Right lung (tissue), 5 donors: Measurements from ENCODE around the gene ALDH3A1. TPM values are rescaled to one million over a fixed set of nuclear protein-coding genes. Genes with fewer than 3 reads are reported as not detected.
A peak's percentile ranks its signal among the peaks of the same experiment; 100 is the strongest.

Source experiments
- DNase-seq, 2 donors: peaks; one replicate each; pipeline ENCODE4 v3.0.0-alpha.2; 2013
- polyA plus RNA-seq, 5 donors: library from polyadenylated mRNA; unstranded; fragments of 120-200 nt; gene quantifications; one replicate each; pipeline versions ENCODE4 v1.2.1 to v1.2.3, GENCODE V29; 2013; ENCODE audit warnings: inconsistent platforms in 1 of 5, low replicate concordance in 1 of 5; ENCODE audit not compliant: insufficient read length in 5 of 5, insufficient read depth in 1 of 5

Gene ALDH3A1
- polyA plus RNA-seq, 5 donors = 0.34 to 0.67 (median 0.39) TPM

DNA sequence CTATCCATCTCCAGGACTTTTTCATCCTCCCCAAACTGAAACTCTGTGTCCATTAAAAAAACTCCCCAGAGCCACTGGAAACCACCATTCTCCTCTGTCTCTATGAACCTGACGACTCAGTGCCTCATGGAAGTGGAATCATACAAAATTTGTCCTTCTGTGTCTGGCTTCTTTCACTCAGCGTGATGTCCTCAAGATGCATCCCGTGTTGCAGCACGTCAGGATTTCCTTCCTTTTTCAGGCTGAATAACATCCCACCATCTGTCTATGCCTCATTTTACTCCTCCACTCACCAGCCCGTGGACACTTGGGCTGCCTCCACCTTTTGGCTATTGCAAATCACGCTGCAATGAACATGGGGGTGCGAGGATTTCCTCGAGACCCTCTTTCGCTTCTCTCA, 12.6 kb upstream of the ALDH3A1 start:
- no peak for DNase-seq

DNA sequence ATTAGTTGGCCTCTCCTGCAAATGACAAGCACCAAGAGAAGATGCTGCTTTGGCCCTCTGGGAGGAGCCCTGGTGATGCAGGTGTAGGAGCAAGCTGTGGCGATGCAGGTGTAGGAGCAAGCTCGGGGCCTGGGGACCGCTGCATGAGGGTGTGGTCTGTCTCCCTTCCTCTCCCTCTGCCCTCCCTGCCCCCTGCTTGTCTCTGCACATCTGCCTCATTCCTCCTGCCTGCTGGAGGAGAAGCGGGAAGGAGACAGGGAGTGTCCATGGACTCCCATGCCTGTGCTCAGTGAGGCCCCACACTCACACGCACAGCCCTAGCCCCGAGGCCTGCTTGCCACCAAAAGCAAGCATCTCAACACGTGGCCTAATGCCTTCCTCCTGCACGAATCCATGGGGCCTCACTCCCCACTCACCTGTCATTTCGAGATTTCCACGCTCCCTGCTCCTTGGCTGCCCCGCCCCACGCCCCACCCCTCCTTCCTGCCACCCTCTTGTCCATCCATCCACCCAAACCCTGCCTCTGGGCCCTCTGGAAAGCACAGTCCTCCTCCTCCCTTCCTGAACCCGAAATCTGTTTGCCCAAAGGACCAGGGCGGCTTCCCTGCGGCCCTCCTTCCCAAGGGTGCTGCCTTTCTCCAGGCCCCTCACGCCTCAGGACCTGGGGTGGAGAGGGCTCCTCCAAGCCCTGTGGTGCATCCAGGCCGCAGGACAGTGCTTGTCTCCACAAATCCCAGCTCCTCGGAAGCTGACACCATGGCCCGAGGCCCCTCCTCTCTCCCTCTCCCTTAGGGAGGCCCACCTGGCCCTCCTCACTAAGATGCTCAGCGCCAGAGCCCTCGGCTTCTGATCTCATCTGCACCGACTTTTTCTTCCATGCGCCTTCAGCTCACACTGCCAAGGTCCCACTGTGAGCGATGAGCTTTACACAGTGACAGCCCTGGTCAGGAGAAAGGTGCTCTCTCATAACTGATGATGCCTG, 11.8 kb upstream of the ALDH3A1 start:
- DNase-seq = no peak

DNA sequence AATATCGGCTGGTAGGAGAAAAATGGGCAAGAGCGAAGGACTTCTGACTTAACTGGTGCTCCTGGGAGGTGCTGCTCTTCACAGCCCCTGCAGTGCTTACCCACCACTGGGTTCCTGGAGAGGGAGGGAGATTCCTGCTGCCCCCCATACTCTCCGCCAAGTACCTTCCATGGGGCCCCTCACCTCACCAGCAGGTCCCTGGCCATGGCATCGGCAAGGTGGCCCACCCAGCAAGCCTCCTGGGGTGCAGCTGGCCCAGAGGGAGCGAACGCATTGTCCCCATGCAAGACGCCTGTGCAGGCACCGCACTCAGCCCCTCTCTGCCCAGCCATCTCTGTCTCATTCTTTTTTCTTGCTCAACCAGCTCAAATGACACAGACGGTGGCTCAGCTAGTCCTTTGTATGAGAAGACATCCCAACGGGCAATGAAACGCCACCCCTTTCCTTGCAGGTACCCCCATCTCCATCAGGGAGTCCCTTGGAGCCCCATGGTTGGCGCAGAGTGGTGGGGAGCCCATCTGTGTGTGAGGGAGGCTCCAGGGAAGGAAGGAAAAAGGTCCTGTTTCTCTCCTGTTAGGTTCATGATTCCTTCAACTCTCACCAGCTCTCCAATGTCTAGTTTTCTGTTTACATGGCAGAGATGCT, 9.6 kb upstream of the ALDH3A1 start:
- no peak for DNase-seq

DNA sequence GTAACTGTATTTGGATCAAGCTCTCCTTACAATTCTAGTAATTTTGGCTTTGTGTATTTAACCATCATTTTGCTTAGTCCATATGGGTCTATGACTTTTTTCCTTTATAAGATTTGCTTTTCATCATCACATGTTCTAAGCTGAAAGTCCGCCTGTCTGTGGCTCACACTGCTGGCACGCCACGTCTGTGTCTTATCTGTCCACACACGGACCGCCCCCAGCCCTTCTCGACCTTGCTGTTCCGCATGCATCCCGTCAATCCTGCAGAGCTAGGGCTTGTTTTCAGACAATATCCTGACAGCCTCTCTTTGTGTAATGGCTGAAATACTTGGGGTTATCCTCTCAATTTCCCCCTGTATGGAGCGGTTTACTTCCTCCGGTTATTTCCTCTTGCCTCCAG, 8.4 kb upstream of the ALDH3A1 start:
- DNase-seq = no peak

DNA sequence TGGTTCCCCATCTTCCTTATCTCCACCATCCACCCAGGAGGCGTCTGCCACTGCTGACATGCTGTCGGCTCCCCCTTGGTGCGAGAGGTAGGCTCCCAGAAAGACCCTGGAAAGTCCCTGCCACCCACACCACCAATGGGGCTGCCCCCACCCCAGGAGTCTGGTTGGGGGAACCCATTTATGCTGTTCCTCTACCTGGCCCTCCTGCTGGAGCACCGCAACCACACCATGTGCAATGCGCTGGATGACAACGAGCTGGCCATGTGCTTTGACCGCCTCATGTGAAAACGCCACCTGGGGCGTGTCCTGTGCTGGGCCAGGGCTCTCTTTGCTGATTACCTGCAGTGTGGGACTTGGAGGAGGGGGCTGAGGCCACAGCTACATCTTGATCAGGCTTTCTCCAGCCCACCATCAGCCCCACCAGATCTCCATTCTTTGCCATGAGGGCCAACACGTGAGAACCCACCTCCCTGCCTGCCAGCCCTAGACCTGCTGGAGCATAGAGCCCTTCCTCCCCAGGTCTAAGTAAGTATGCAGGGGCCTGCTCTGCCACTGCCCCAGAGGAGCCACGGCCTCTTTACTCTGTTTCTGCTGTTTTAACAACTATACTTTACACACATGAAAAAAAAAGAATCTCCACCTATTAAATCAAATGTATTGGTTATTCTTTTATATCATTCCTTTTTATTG, 7.9 kb upstream of the ALDH3A1 start:
- DNase-seq = no peak

DNA sequence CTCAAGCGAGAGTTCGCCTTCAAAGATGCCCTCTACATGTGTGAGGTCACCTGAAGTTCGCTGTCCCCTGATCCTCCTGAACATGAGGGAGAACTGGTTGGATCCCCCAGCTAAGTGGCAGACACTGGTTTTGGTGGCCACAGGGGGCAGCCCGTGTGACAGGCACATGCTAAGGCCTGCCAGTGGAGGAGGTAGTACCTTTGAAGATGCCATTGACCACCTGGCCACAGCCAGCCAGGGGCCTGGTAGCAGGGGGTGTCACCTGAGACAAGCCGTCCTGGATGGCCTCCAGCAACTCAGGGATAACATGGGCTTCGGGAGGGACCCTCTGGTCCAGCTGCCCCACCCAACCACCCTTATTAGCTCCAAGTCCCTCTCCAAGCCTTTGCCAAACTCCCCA, 7.3 kb upstream of the ALDH3A1 start:
- DNase-seq = no peak

DNA sequence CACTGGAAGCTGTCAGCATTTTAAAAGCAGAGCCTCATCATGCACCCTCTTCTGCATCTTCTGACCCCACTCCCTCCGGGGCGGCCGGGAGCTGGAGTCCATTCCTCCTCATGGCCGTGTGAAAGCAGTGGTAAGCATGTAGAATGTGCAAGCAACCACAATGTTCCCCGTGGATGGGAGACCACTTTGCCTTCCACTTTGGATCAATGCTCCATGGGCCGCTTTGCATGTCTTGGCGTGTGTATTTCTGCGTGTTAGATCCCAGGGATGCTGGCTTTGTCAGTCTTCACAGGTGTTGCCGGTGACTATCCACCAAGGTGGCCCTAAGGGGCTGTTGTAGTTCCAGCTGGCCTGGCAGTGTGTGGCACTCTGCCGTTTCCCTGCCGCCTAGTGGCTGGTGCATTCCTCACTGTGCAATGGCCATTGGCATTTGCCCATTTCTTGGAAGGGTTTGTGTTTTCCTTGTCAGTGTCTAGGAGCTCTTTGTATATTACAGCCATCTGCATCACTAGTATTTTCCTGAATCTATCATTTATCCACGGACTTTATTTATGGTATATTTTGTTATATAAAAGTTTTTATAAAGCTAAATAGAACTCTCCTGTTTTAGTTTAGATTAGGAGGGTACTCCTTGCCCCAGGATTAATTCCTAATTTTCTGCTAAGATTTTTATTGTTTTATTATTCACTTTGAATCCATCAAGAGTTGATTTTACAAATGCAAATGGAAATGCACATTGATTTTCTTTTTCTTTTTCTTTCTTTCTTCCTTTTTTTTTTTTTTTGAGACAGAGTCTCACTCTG, 5.8 kb upstream of the ALDH3A1 start:
- DNase-seq = no peak

DNA sequence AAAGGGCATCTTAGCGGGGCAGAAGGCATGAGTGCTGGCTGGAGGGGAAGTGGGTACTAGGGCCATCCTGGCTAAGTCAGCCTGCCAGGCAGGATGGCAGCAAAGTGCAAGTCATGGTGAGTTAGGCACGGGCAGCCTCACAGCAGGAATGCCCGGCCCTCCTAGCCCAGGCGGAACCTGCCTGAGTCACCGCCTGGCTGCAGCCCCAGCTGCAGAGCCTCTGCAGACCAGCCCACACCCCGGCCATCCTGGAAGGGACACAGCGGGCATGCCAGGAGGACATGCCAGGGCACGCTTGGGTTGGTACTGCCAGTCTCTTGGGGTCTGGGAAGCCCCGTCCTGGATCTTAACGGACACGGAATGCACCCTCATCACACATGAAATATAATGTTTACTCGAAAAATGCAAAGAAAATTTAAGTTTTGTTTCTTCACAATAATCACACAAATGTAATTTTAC, 5.0 kb upstream of the ALDH3A1 start:
- DNase-seq = no peak

DNA sequence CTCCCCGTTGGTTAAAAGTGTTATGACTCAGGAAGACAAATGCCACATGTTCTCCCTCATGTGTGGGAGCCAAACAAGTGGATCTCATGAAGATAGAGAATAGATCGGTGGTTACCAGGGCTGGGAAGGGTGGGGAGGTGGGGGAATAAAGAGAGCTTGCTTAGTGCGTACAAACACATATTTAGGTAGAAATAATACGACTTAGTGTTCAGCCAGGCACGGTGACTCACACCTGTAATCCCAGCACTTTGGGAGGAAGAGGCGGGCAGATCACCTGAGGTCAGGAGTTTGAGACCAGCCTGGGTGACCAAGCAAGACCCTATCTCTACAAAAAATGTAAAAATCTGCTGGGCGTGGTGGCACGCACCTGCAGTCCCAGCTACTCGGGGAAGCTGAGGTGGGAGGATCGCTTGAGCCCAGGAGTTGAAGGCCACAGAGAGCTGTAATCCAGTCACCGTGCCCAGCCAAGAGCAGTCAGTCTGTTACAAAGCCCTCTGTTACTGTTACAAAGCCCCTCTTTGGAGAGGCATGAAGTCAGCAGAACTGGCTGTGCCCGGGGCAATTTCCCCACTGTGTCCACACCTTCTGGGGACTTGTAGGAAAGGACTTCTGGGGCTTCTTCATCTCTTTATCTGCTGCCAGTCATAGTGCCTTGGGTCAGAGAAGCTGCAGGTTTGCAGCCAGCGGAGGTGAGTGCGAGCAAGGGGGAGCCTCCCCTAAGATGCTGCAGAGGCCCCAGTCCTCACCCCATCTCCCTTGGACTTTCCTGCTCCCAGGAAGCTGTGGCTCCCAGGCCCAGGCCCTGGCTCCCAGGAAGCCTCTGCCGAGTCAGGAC, 4.3 kb upstream of the ALDH3A1 start:
- DNase-seq = no peak

DNA sequence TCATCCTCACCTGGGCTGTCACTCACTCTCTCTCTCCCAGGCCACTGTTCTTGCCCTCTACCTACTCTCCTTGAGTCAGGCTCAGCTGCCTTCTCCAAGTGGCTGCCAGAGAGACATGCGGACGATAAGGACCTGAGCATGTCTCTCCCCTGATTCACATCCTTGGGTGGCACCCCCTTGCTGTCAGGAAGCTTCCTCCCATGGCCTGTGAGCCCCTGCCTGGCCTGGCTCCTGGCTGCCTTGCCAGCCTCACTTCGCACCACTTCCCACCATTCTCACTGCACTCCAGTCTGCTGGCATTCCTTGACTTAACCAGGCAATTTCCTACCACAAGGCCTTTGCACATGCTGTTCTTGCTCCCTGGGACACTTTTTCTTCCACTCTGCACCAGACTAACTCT, 2.7 kb upstream of the ALDH3A1 start:
- no peak for DNase-seq

DNA sequence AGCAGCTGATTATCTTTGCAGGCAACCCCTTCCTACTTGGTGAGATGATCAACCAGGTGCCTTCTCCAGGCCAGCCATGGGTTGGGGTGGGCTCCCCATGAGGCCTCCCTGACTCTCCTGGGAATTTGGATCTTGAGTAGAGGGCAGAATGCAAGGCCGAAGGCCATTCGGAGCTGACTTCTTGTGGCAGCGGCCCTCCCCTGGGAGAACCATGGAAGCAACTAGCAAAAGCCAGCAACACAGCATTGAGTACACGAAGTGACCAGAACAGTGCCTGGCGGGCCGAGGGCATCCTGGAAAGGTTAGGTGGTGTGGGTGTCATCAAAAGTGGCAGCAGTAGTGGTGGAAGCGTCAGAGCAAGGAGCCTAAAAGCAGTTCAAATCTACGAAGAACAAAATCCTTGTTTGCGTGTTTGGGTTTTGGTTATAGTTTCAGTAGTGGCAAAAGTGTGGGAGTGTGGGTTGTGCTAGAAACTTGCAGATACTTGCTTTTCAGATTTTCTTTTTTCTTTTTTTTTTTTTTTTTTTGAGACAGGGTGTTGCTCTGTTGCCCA, 2.0 kb upstream of the ALDH3A1 start:
- DNase-seq = no peak

DNA sequence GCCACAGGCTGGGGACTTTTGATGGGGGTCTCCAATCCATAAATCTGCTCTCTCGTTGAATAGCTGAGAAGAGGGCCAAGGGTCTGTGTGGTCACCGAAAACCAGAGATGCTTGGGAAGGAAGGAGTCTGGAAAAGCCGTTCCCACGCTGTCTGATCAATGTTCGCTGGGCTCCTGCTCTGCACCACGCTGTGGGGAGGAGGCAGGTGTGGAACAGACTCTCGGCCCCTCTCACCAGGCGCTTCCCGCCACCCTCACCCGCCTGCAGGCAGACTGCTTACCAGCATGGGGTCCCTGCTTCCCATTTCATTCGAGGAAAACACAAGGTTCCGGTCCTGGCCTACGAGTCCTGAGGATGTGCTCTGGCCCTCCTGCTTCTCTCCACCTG, 702 bp upstream of the ALDH3A1 start:
- no peak for DNase-seq

DNA sequence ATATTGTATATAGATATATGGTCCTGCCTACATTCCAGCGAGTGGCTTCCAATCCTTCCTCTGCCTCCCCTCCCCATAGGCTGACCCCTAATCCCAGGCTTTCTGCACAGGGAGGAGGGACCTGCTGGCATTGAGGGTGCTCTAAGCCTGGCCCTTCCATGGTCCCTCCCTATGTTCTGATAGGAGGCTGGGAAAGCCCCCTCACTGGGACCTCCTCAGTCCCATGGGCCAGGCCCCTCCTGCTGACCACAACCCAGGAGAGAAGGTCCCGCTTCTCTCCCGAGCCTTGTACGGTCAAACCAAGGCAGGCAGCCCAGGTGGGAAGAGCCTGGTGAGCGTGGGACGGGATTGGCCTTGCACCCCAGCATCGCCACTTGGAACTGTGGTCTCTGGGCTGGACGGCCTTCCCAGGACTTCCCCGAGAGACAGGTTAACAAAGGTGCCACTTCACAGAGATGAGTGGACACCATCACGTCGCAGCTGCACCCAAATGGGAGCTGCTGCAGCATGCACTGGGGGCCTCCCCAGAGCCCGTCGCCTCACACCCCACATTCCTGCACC, 859 bp downstream of the ALDH3A1 start:
- DNase-seq = no peak

DNA sequence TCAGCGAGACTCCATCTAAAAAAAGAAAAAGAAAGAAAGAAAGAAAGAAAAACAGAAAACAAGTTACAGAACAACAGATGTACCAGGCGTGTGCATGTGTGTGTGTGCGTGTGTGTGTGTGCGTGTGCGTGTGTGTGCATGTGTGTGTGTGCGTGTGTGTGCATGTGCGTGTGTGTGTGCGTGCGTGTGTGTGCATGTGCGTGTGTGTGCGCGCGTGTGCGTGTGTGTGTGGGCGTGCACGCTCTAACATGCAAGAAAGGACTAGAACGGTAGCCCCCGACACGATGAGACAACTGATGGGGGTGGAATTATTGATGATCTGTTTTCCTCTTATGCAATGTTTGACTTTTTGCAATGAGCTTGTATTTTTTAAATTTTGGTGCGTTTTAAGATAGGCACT, 1.6 kb downstream of the ALDH3A1 start:
- no peak for DNase-seq

DNA sequence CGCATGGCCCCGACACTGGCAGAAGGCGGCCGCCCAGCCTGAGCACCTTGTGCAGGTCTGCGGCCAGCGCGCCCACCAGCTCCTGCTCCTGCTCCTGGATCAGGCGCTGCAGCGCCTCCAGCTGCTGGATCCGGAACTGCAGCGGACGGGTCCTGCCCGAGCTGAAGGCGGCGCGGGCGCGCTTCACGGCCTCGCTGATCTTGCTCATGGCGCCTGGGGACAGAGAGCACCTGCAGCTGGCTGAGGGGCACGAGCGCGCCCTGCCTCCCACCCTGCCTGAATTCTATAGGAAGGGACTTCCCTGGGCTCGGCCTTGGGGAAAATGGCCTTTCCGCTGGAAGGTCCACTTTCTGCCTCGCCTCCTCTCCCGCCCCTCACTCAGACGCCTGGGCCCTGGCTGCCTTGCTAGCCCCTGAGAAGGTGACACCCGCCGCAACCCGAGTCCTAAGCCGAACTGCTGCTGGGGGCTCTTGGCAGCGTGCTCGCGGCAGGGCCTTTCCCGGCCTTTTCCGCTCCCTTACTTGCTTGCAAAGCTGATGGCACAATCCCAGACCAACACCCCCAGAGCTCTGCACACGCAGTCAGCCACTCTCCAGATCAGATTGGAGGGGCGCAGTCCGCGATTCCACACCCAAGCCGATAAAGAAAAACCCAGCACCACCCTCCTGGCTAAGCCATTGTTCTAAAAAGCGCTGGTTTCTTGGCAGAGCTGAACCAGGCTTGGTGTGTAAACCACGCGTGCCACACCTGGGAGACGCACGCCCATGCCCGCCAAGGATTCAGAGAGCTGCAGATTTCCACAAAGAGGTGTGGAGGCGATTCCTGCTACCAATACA, 3.0 kb downstream of the ALDH3A1 start:
- peak; percentile 82 to 85 for DNase-seq

DNA sequence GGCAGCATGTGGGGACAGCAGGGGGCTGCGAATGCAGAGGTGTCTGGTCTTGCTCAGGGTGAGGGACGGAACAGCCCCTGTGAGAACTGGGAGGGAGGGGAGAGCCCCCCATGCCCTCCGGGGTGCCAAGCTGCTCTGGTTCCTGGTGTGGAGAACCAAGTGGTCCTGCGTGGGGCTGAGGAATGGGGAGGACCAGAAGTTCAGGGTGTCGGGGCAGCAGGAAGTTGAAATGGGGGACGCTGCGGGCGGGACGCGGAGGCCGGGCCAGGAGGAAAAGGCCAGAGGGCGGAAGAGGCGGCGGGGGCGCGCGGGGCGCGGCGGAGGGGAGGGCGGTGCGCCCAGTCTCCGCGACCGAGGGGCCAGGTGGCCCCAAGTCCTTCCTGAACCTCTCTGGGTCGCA, 3.6 kb downstream of the ALDH3A1 start:
- DNase-seq = no peak

DNA sequence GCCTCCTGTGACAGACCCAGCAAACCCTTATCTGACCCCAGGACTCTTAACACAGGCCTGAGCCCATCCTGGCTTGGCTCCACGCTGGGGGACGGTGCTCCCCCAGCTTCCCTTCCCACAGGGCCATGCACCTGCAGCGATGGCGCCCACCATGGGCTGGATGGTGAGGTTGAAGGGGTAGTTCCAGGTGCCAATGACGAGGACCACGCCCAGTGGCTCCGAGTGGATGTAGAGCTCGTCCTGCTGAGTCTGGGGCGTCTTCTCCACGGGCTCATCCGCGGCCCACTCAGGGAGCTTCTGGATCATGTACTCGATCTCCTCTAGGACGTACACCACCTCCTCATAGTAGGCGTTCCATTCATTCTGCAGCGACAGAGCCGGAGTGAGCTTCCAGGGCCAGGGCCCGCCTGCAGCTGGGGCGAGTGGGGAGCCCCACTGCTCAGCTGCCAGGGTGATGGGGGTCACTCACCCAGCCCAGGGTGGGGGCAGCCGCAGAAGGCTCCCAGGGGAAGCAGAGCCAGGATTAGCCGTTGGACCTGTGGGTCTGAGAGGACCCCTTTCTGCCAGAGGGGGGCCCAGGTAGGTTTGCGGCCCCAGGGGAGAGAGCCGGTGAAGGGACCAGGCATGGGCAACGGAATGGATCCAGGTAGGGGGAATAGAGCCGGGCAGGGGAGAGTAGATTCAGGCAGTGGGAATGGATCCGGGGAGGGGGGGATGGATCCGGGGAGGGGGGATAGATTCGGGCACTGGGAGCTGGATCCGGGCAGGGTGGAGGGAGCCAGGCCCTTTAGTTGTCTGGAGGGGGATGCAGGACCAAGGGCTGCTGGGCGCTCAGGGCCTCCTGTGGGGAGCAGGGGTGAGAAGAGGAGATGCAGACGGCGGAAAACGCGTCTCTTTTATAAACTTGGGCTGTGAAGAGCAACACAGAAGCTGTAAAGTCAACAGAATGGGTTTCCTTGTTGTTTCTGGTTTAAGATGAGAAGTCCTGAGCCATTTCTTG, 4.7 kb downstream of the ALDH3A1 start:
- DNase-seq = no peak

DNA sequence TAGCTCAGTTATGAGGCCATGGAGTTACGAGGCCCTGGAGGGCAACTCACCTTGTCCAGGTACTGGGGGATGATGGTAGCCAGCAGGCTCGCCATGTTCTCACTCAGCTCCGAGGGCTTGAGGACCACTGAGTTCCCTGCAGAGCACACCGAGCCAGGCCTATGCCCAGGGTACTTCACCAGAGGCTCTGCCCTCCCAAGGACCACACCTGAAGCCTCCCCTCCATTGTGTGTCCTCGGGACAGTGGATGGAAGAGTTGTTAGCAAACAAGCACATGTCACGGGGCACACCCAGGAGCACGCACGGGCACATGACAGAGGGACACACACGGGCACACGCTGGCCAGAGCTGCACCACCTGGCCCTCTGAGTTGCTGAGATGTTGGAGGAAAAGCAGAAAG, 5.6 kb downstream of the ALDH3A1 start:
- DNase-seq = no peak
